DMS79 (cell line): ENCODE data around the gene DTHD1.

ENCODE experiments used
- DNase-seq: peaks from one replicate; lab custom pipeline; 2025; lab: John Stamatoyannopoulos, UW

The DTHD1 gene

GRCh38 chr4:36269533-36270173, 11.8 kb upstream of the DTHD1 start:
- DNase-seq = no peak

- no peak for DNase-seq
These were observed 8.1 kb upstream of the DTHD1 start for GRCh38 chr4:36273276-36273675.

DNA sequence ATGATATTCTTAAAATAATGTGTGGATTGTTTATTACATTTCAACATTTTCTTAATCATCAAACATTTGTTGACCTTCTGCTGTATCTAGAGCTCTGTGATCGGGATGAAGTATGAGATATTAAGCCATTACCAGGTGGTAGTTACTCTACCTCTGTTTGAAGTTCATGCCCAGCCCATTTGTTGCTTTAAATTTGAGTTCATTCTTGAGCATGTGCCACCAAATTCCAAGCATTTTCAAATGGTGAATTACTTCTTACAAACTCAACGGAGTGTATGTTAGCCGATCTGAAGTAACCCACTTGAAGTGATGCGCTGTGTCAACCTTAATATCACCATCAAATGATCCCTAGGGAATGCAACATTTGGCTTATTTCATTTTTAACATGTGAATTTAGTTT, 7.3 kb upstream of the DTHD1 start:
- no peak for DNase-seq

DNA sequence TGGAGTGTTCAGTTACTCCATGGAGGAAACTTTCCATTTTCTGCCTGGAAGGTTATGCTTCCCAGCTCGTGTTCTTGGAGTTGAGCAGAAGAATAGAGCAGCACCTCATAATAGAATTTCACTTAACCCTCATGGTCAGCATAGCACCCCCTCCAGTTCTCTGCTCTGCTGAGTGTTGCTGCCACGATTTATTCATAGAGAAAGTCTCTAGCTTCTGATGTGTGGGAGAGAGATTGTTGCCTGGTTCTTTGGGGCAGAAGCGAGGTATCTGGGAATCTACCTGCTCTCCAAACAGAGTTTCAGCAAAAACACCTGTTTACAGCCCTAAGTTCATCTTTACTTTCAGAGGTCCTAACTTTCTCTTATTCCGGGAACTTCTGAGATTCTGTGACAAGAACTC, 3.9 kb upstream of the DTHD1 start:
- no peak for DNase-seq

GRCh38 chr4:36278789-36279188, 2.6 kb upstream of the DTHD1 start:
- DNase-seq = no peak

DNA sequence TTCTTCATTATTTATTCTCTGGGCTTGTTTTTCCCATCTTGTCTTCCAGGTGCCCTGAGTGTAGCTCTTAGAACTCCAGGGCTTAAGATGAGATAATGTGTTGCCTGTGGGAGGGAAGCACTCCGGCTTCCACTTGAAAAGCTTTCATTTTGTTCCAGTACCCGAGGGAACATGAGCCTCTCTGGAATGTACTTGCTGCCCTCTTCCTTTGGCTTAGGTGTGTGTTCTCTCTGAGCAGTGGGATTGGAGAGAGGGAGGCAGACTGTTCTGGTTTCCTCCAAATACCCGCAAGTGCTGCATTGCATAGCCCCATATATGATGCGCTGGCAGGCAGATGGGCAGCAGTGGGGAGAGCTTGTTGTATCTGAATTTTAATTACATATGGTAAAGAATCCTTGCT, 861 bp upstream of the DTHD1 start:
- DNase-seq = no peak

DNA sequence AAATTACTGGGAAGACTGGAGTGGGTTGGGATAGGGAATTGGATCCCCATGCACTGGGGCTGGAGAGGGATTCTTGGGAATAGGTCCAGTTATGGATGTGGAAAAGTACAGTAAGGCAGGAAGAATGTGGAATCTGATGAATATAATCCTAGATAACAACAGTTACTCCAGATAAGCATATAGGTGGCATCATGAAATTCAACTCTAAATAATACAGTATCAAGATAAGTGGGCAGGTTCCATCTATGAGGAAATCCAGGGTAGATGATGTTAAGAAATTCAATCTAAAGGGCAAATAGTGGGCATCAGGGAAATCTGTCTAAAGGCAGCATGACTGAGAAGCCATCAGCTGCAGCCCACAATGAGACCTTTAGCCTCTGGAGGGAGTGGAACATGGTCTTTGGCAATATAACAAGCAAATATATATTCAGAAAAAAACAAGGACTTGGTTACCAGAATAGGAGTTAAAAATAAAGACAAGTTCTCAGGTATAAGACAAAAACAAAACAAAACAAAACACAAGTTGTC, 1.2 kb downstream of the DTHD1 start:
- no peak for DNase-seq

DNA sequence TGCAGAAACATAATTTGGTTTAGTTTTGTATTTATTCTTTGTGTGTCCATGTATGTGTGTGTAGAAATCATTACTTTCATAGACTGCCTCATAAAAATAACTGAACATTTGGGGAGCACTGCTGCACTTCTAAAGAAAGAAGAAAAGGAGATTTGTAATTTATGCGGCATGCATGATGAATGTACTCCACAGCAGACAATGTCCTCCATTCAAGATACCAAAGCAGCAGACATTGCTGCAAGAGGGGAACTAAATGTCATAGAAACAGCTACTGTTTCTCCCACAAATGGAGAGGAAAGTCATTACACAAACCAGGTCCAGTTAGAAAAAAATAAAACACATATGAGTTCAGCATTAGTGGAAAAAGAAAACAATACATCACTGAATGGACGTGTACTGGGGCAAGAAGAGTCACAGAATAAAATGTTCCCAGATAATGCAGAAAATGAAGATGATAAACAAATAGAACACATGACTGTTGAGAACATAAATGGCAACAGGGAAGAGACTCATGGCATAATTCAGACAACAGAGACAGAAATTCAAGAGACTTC, 2.6 kb downstream of the DTHD1 start:
- DNase-seq = no peak

GRCh38 chr4:36285784-36286480, 4.5 kb downstream of the DTHD1 start:
- DNase-seq = no peak

DNA sequence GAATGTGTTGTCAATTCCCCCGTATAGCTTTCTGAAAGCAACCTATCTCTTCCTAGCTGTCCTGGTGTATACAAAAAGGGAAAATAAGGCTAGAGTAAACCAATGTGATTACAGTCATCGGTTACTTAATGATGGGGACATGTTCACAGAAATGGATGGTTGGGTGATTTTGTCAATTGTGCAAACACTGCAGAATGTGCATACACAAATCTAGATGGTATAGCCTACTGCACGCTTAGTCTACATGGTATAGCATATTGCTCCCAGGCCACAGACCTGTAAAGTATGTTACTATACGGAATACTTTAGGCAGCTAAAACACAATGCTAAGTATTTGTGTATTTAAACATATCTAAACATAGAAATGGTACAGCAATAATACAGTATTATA, 5.1 kb downstream of the DTHD1 start:
- DNase-seq = no peak

DNA sequence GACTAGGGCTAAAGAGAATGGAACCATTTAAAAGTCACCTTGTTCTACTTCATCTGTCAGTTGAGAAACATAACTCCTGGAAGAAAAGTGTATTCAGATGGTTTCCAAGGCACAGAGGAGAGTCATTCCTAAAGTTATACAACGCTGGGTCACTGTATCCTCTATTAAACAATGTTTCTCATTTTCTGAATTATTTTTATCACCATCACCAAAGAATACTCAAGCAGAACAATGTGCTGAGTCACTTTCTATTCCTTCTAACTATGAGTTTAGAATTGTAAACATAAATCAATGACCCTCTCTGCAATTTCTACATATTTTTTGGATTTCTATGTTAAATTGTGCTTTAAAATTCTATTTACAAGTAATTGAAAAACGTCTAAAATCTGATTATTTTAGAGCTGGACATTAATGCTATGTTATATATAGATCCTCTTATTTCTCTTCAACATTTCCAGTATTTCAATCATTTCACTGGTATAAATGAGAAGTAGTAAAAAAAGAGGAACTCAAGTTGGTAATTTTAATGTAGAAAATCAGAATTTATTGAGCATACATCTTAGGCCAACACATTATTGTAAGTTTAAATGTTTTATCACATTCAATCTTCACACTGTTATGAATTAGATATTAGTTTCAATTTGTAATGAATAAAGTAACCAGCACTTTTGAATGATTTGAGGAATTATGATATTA, 7.5 kb downstream of the DTHD1 start:
- no peak for DNase-seq

GRCh38 chr4:36290641-36291040, 9.2 kb downstream of the DTHD1 start:
- no peak for DNase-seq

- no peak for DNase-seq
These were observed 11.3 kb downstream of the DTHD1 start for GRCh38 chr4:36292556-36293188.

- DNase-seq = no peak
These were observed 19.7 kb downstream of the DTHD1 start for GRCh38 chr4:36301127-36301526.

DNA sequence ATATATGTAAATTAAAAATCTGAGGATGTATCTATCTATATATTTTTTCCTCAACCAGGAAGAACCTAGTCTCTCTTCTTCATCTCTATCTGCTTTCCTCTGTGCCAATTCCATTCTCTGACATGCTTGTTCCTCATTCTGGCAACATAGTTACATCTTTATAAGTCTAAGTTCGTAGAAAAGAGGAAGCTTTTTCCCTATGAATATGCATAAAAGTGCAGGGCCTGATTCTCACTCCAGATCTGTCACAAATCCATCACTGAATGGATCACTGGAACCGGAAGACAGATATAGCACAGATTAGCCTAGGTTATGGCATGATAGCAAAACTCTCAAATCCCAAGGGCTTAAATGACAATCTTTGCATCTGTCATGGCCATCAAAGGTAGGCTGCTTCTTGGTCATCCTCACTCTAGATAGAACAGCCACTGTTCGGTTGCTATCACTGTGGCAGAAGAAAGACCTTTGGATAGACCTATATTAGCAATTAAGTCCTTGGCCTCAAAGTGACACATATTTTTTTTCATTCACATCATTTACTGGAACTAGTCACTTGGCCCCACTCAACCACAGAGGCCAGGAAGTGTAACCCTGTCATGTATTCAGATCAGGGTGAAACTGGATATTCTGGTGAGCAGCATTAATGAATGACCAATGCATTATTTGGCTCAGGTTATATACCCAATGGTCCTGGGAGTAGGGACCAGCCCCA, 22.2 kb downstream of the DTHD1 start:
- no peak for DNase-seq

GRCh38 chr4:36304138-36304681, 22.8 kb downstream of the DTHD1 start:
- DNase-seq = no peak

- no peak for DNase-seq
These were observed 26.7 kb downstream of the DTHD1 start for GRCh38 chr4:36308150-36308549.

- DNase-seq = no peak
These were observed 28.8 kb downstream of the DTHD1 start for GRCh38 chr4:36310216-36310615.

- no peak for DNase-seq
These were observed 29.4 kb downstream of the DTHD1 start for GRCh38 chr4:36310793-36311192.

- DNase-seq = no peak
These were observed 31.1 kb downstream of the DTHD1 start for GRCh38 chr4:36312511-36312910.

- no peak for DNase-seq
These were observed 31.9 kb downstream of the DTHD1 start for GRCh38 chr4:36313301-36313700.
